PC-3 (cell line): ENCODE data around the gene FBXO27. TPM values are rescaled to one million over a fixed set of nuclear protein-coding genes. Genes with fewer than 3 reads are reported as not detected.
A peak's percentile ranks its signal among the peaks of the same experiment; 100 is the strongest.
"Not testable (repeated sequence)": the region's sequence is repeated elsewhere in the genome, so short reads cannot be mapped to it uniquely, and the experiment has no call there.

Experiments used
- ATAC-seq: fragments of 200-7000 bp; cut with Tn5 transposase; 2 replicates; pipeline ENCODE4 v1.9.1; 2020; ENCODE audit warnings: mild to moderate bottlenecking, moderate library complexity
- BruUV-seq: library from RNA; stranded (reverse); fragments of 400-500 nt; replicated peaks from 2 replicates; lab custom pipeline; 2021; lab: Mats Ljungman, UMichigan
- CTCF ChIA-PET: fragments of 300-600 bp; sonication (Branson Sonifier 250); formaldehyde crosslinking; loops from one replicate; lab custom pipeline; 2022; ENCODE audit warnings: antibody characterized with exemption; lab: Charles Lee
- POLR2A ChIA-PET: fragments of 300-600 bp; sonication (Branson Sonifier 250); formaldehyde crosslinking; loops from one replicate; lab custom pipeline; 2022; ENCODE audit warnings: antibody characterized with exemption; ENCODE audit not compliant: unreplicated experiment; lab: Charles Lee
- DNase-seq: peaks from one replicate; pipeline ENCODE4 v3.0.0-alpha.2; 2015
- H2AFZ ChIP-seq: fragments of 300-600 bp; sonication (generic); 2 replicates; pipeline ENCODE4 v1.6.0; 2016; ENCODE audit warnings: antibody characterized with exemption, low read length
- H3F3A ChIP-seq: fragments of 300-600 bp; sonication (generic); one replicate; pipeline ENCODE4 v1.6.0; 2017; ENCODE audit warnings: antibody characterized with exemption, low read length, control low read depth, mild to moderate bottlenecking; ENCODE audit not compliant: unreplicated experiment
- H3K27ac ChIP-seq: fragments of 300-600 bp; sonication (generic); 2 replicates; pipeline ENCODE4 v1.5.1; 2016; ENCODE audit warnings: mild to moderate bottlenecking, low read length
- H3K27me3 ChIP-seq: fragments of 300-600 bp; sonication (generic); 2 replicates; pipeline ENCODE4 v1.6.1; 2016; ENCODE audit warnings: low read length, mixed read lengths
- H3K36me3 ChIP-seq: fragments of 300-600 bp; sonication (generic); 2 replicates; pipeline ENCODE4 v1.6.1; 2016; ENCODE audit warnings: low read depth, mixed run types, low read length, mixed read lengths
- H3K4me1 ChIP-seq: fragments of 300-600 bp; sonication (generic); 2 replicates; pipeline ENCODE4 v1.5.1; 2016; ENCODE audit warnings: low read length; ENCODE audit not compliant: insufficient read depth
- H3K4me2 ChIP-seq: fragments of 300-600 bp; sonication (generic); 2 replicates; pipeline ENCODE4 v1.6.0; 2016; ENCODE audit warnings: low read length
- H3K4me3 ChIP-seq: fragments of 300-600 bp; sonication (generic); 2 replicates; pipeline ENCODE4 v1.5.1; 2016; ENCODE audit warnings: mild to moderate bottlenecking, low read length, mixed read lengths
- H3K79me2 ChIP-seq: fragments of 300-600 bp; sonication (generic); 2 replicates; pipeline ENCODE4 v1.6.1; 2017; ENCODE audit warnings: low read length, mixed read lengths
- H3K9ac ChIP-seq: fragments of 300-600 bp; sonication (generic); 2 replicates; pipeline ENCODE4 v1.6.0; 2016; ENCODE audit warnings: mild to moderate bottlenecking, low read length
- H3K9me2 ChIP-seq: fragments of 300-600 bp; sonication (generic); replicated peaks from 2 replicates; pipeline ENCODE4 v1.6.1; 2016; ENCODE audit warnings: mixed run types, low read length, mixed read lengths
- H3K9me3 ChIP-seq: fragments of 300-600 bp; sonication (generic); 2 replicates; pipeline ENCODE4 v1.6.1; 2016; ENCODE audit warnings: low read length, mixed read lengths
- H4K20me1 ChIP-seq: fragments of 300-600 bp; sonication (generic); 2 replicates; pipeline ENCODE4 v1.6.1; 2016; ENCODE audit warnings: low read length, mixed read lengths
- EZH2 ChIP-seq: fragments of 300-600 bp; sonication (generic); IDR thresholded peaks from one replicate; pipeline ENCODE4 v1.6.1; 2017; ENCODE audit warnings: antibody characterized with exemption, mild to moderate bottlenecking, low read length; ENCODE audit not compliant: unreplicated experiment
- EZH2phosphoT487 ChIP-seq: fragments of 300-600 bp; sonication (generic); IDR thresholded peaks from 2 replicates; pipeline ENCODE4 v1.6.1; 2018; ENCODE audit warnings: mild to moderate bottlenecking, antibody characterized with exemption, low read length, borderline replicate concordance
- intact Hi-C: fragments of 100-400 bp; cut with micrococcal nuclease; formaldehyde crosslinking; loops from 2 replicates; pipeline ENCODE4 v1.9.0; 2023
- total RNA-seq: library from RNA; depleted of rRNA; stranded (reverse); fragments of >200 nt; gene quantifications from 2 replicates; pipeline ENCODE4 v1.2.3, GENCODE V29; 2014
- TF ChIP-seq, protein P1 (sequence below): fragments of 300-600 bp; sonication (generic); conservative IDR thresholded peaks from 2 replicates; pipeline ENCODE4 v1.5.1; 2017; ENCODE audit warnings: antibody characterized with exemption, low read depth, mild to moderate bottlenecking, low read length

The FBXO27 gene
- total RNA-seq, 1 experiment from 2014 or later: 7.1 TPM

DNA sequence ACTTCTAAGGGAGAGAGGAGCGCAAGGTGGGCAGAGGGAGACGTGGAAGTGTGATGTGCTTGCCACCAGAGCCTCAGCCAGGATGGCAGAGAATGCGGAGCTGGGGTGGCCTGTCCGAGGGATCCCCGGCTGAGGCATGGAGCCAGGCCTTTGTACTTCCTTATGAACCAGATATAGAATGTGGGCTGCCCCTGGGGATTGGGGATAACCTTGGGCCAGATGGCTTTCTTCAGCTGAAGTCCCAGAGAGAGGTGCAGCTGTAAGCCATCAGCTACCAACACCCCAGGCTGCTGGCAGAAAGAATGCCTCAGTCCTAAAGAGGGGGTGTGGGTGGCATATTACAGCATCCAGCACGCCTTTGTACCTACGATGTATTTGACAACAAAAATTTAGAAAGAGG, 31.3 kb downstream of the FBXO27 start:
- no peak overlapping the region for H3K9ac ChIP-seq
- H3K27ac ChIP-seq: no peak overlapping the region
- no TSS peak for BruUV-seq
- no peaks in the 10 kb centered on the region for H3K79me2 ChIP-seq
- H4K20me1 ChIP-seq: no peaks in the 10 kb centered on the region
- H3K4me3 ChIP-seq: no peak overlapping the region
- H2AFZ ChIP-seq: no peak overlapping the region
- H3F3A ChIP-seq: no peaks in the 10 kb centered on the region
- H3K4me2 ChIP-seq: no peak overlapping the region
- CTCF ChIA-PET: no interaction called here
- H3K9me3 ChIP-seq: no peaks in the 10 kb centered on the region
- POLR2A ChIA-PET: no interaction called here
- no peaks in the 10 kb centered on the region for H3K36me3 ChIP-seq
- H3K9me2 ChIP-seq: no peaks in the 10 kb centered on the region
- H3K27me3 ChIP-seq: no peaks in the 10 kb centered on the region
- no peaks in the 10 kb centered on the region for H3K4me1 ChIP-seq
- intact Hi-C loops: no loop called here
- no peak for DNase-seq
- no peak for TF ChIP-seq EZH2
- TF ChIP-seq, protein P1, sequence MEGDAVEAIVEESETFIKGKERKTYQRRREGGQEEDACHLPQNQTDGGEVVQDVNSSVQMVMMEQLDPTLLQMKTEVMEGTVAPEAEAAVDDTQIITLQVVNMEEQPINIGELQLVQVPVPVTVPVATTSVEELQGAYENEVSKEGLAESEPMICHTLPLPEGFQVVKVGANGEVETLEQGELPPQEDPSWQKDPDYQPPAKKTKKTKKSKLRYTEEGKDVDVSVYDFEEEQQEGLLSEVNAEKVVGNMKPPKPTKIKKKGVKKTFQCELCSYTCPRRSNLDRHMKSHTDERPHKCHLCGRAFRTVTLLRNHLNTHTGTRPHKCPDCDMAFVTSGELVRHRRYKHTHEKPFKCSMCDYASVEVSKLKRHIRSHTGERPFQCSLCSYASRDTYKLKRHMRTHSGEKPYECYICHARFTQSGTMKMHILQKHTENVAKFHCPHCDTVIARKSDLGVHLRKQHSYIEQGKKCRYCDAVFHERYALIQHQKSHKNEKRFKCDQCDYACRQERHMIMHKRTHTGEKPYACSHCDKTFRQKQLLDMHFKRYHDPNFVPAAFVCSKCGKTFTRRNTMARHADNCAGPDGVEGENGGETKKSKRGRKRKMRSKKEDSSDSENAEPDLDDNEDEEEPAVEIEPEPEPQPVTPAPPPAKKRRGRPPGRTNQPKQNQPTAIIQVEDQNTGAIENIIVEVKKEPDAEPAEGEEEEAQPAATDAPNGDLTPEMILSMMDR: no peak
- no peak for TF ChIP-seq EZH2phosphoT487
- ATAC-seq: no peak

DNA sequence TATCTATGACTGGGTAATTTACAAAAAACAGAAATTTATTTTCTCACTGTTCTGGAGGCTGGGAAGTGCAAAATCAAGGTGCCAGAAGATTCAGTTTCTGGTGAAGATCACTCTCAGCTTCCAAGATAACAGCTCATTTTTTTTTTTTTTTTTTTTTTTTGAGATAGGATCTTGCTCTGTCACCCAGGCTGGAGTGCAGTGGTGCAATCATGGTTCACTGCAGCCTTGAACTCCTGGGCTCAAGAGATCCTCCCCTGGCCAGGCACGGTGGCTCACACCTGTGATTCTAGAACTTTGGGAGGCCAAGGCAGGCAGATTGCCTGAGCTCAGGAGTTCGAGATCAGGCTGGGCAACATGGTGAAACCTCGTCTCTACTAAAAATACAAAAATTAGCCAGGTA, 34.8 kb downstream of the FBXO27 start:
- H4K20me1 ChIP-seq, H3K27ac ChIP-seq, H3F3A ChIP-seq, DNase-seq, H3K79me2 ChIP-seq, H2AFZ ChIP-seq, BruUV-seq, H3K4me1 ChIP-seq, H3K9ac ChIP-seq, H3K9me3 ChIP-seq, CTCF ChIA-PET, POLR2A ChIA-PET, H3K4me3 ChIP-seq, H3K27me3 ChIP-seq, ATAC-seq, H3K36me3 ChIP-seq, H3K4me2 ChIP-seq, intact Hi-C loops, H3K9me2 ChIP-seq: not testable (repeated sequence)

DNA sequence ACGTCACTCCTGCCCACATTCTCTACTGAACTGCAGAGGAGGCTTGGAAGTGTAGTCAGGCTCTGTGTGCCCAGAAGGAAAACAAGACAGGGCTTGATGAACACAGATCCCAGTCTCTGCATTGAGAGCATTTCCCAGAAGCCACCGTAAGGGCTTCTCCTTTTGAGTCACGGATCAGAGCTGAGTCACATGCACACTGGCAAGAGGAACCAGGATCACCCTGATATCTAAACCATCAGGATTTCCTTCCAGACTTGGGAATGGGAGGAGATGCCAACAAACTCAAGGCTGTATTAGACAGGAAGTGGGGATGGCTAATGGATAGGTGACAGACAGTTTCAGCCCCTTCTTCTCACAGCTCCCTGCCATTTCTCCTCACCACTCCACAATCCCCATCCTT, 39.1 kb downstream of the FBXO27 start:
- H3K9me2 ChIP-seq: no peaks in the 10 kb centered on the region
- H3K27ac ChIP-seq: no peak overlapping the region
- ATAC-seq: peak; percentile 60
- ChIA-PET CTCF (no interaction called here), POLR2A (interaction anchor here (0.6 kb wide), 1 partner anchor 349 kb away, joined by 4 read pairs; the partner anchor contains the start of gene SAMD4B)
- H3K9me3 ChIP-seq: no peaks in the 10 kb centered on the region
- no peaks in the 10 kb centered on the region for H3K27me3 ChIP-seq
- H3K4me2 ChIP-seq: no peak overlapping the region
- no peak overlapping the region for H3K9ac ChIP-seq
- DNase-seq: peak; percentile 73
- no peaks in the 10 kb centered on the region for H4K20me1 ChIP-seq
- no TSS peak for BruUV-seq
- TF ChIP-seq EZH2 (no peak), EZH2phosphoT487 (no peak)
- TF ChIP-seq, protein P1: no peak
- peaks cover 4% of the 10 kb centered on the region; the same call in 1 of the 2 replicates for H3K4me1 ChIP-seq
- no peak overlapping the region for H3K4me3 ChIP-seq
- no peaks in the 10 kb centered on the region for H3F3A ChIP-seq
- peak overlapping the region; percentile 42; the same call in 1 of the 2 replicates for H2AFZ ChIP-seq
- no peaks in the 10 kb centered on the region for H3K79me2 ChIP-seq
- H3K36me3 ChIP-seq: no peaks in the 10 kb centered on the region
- intact Hi-C loops: no loop called here
